HUDEP-2 (cell line): Measurements from ENCODE around the gene ADAD1.

Source experiments
- DNase-seq, 76 experiments: peaks; one replicate each; lab custom pipeline; 2025; ENCODE audit not compliant: unreplicated experiment in 76 of 76; lab: John Stamatoyannopoulos, UW

ADAD1 gene

DNA sequence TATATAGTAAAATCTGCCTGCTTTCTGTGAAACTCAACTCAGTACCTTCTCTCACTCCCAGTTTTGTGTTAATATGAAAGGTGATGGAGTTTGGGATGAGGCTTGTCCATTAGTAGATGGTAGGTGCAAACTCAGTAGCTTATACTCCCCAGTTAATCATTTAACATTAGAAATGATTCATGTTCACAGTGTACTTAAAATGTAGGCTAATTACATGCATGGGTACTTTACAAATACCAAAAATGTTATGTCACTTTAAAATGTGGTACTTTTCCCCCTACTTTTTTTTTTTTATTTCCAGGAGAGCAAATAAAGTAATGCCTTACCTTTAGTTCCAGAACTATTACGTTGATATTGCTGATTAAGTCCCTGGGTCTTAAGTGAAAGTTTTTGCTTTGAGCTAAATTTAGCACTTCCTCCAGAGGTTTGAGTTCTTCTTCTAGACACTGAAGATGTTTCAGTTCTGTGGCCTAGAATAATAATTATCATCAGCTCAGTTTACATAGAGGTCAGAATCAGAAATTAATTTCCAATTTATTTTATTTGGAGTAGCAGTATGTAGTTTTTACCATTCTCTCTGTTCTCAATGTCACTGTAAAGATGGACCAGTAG lies 74.7 kb downstream of the ADAD1 start:
- no peak for DNase-seq

DNA sequence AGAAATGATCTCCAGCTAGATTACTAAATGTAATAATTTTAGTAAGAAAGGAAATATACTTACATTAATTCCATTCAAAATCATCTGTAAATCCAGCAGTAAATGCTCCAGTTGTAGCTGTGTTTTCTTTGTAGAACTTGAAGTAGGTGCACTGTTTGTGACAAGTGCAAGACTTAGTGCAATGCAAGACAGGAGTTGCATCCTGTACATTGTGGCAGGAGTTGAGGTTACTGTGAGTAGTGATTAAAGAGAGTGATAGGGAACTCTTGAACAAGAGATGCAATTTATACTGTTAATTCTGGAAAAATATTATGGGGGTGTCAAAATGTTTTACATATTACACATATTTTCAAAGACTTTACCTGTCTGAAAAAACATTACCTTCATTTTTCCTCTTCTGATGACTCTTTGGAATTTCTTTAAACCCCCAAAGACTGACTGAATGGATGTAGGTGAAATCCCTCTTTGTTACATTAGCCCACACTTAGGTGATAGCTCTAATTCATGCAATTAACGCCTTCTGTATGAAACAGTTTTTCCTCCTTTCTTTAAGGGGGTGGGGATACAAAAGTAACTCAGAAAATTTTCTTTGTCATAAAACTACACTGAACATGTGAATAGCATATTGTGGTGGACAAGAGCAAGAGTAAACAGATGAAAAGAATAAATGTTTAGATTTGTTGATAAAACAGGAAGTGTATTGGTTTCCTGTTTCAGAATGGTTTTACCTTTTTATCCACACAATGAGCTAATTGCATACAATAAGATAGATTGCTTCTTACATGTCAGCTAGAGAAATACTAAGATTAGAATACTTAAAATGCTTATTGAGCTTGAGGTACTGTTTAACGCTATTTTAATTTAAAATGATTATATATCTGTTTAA lies 77.7 kb downstream of the ADAD1 start, which contains the start of gene IL2:
Gene IL2 (minus strand): TSS at position 495 of the 886 bp plus-strand sequence. CDS start 285 bp downstream, at position 210.
- DNase-seq = no peak

- DNase-seq = no peak
Measured at GRCh38 chr4:122458625-122459024, 79.8 kb downstream of the ADAD1 start.

DNA sequence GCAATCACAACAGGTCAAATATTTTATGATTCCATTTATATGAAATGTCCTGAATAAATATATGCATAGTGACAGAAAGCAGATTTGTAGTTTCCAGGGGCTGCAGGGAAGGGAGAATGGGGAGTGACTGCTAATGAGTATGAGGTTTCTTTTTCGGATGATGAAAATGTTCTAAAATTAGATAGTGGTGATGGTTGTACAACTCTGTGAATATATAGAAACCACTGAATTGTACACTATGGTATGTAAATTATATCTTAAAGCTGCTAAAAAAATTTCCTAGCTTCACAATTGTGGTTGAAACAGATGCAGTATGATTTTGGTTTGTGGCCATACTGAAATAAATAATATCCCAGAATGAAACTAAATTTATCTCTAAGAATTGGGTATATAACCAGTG lies 90.6 kb downstream of the ADAD1 start:
- DNase-seq = no peak

GRCh38 chr4:122475233-122475632 lies 96.4 kb downstream of the ADAD1 start:
- DNase-seq = no peak

GRCh38 chr4:122476126-122476525 lies 97.3 kb downstream of the ADAD1 start:
- no peak for DNase-seq

GRCh38 chr4:122476745-122477144 lies 97.9 kb downstream of the ADAD1 start:
- DNase-seq = no peak
